ENCODE data around the gene HIPK3. TPM values are rescaled to one million over a fixed set of nuclear protein-coding genes. Genes with fewer than 3 reads are reported as not detected.

The HIPK3 gene
- total and polyA plus RNA-seq, 12 donors = 14.2 to 154 (median 85.3) TPM

- WGBS, 4 donors = 73 to 81% (median 81%) methylated on average over 7 of the region's 7 CpGs
- intact Hi-C loops (cut with DNase I) = no loop called here
- H3K27ac ChIP-seq = no peak overlapping the region
Observed at GRCh38 chr11:33222052-33222750, 35.0 kb upstream of the HIPK3 start.

GRCh38 chr11:33225371-33225770 lies 31.8 kb upstream of the HIPK3 start:
- Histone ChIP-seq H3K27ac (no peak overlapping the region), H3K4me3 (no peak overlapping the region), H3K4me1 (replicated peaks in 1 of 2) (no peaks in the 10 kb centered on the region), H3K36me3 (replicated peaks in 1 of 2) (no peaks in the 10 kb centered on the region), H3K27me3 (no peaks in the 10 kb centered on the region), H3K9me3 (replicated peaks in 1 of 3) (no peaks in the 10 kb centered on the region)
- intact Hi-C loops (cut with DNase I) = no loop called here
- TF ChIP-seq POLR2A (IDR thresholded peaks at IDR 0.05) = no peak
- TF ChIP-seq CTCF (IDR thresholded peaks at IDR 0.05) = no peak
- DNase-seq = no peak

More at GRCh38 chr11:33222052-33222750, 35.0 kb upstream of the HIPK3 start:
- no peaks in the 10 kb centered on the region for H3K9me3 ChIP-seq (replicated peaks in 1 of 3)
- H3K36me3 ChIP-seq (replicated peaks in 1 of 2) = no peaks in the 10 kb centered on the region
- no peaks in the 10 kb centered on the region for H3K27me3 ChIP-seq
- H3K4me3 ChIP-seq = no peak overlapping the region
- H3K4me1 ChIP-seq (replicated peaks in 1 of 2) = no peaks in the 10 kb centered on the region
- TF ChIP-seq POLR2A (IDR thresholded peaks at IDR 0.05) = no peak
- no peak for TF ChIP-seq CTCF (IDR thresholded peaks at IDR 0.05)
- DNase-seq = no peak

GRCh38 chr11:33227578-33228261 lies 29.5 kb upstream of the HIPK3 start:
- Histone ChIP-seq H3K27ac (peak overlapping the region in 1 of 5 donors; percentile 44), H3K4me3 (no peak overlapping the region), H3K36me3 (replicated peaks in 1 of 2) (no peaks in the 10 kb centered on the region), H3K4me1 (replicated peaks in 1 of 2) (no peaks in the 10 kb centered on the region), H3K9me3 (replicated peaks in 1 of 3) (no peaks in the 10 kb centered on the region), H3K27me3 (no peaks in the 10 kb centered on the region)
- no peak for DNase-seq
- intact Hi-C loops (cut with DNase I) = no loop called here
- no peak for TF ChIP-seq POLR2A (IDR thresholded peaks at IDR 0.05)
- no peak for TF ChIP-seq CTCF (IDR thresholded peaks at IDR 0.05)
- WGBS, 4 donors = 81 to 93% (median 91%) methylated on average over 2 of the region's 2 CpGs

GRCh38 chr11:33234397-33235190 lies 22.6 kb upstream of the HIPK3 start:
- Histone ChIP-seq H3K27ac (no peak overlapping the region), H3K36me3 (replicated peaks in 1 of 2) (no peaks in the 10 kb centered on the region), H3K4me3 (no peak overlapping the region), H3K4me1 (replicated peaks in 1 of 2) (peaks cover 0 to 7% of the 10 kb centered on the region in 2 donors), H3K27me3 (no peaks in the 10 kb centered on the region), H3K9me3 (replicated peaks in 1 of 3) (no peaks in the 10 kb centered on the region)
- WGBS, 4 donors = 70 to 86% (median 79%) methylated on average over 6 of the region's 6 CpGs
- no peak for TF ChIP-seq POLR2A (IDR thresholded peaks at IDR 0.05)
- TF ChIP-seq CTCF (IDR thresholded peaks at IDR 0.05) = no peak
- peak in 1 of 7 donors; percentile 4 for DNase-seq
- intact Hi-C loops (cut with DNase I) = no loop called here

All from adrenal gland (tissue), 12 donors.